MM.1S (cell line): ENCODE measurements around the gene NETO2.
"Not testable (repeated sequence)": the region's sequence is repeated elsewhere in the genome, so short reads cannot be mapped to it uniquely, and the experiment has no call there.

Experiments used
- DNase-seq: peaks from one replicate; pipeline ENCODE4 v3.0.0-alpha.2; 2015
- H2AFZ ChIP-seq: fragments of 300-600 bp; sonication (generic); 2 replicates; pipeline ENCODE4 v1.6.0; 2016; ENCODE audit warnings: antibody characterized with exemption, low read length
- H3F3A ChIP-seq: fragments of 300-600 bp; sonication (generic); 2 replicates; pipeline ENCODE4 v1.6.1; 2016; ENCODE audit warnings: mild to moderate bottlenecking, antibody characterized with exemption, low read length, moderate library complexity, mixed read lengths; ENCODE audit not compliant: insufficient read depth
- H3K27ac ChIP-seq: fragments of 300-600 bp; sonication (generic); 2 replicates; pipeline ENCODE4 v1.5.1; 2016; ENCODE audit warnings: mild to moderate bottlenecking, low read length
- H3K27me3 ChIP-seq: fragments of 300-600 bp; sonication (generic); replicated peaks from 2 replicates; pipeline ENCODE4 v1.6.0; 2016; ENCODE audit warnings: low read length; ENCODE audit not compliant: insufficient read depth
- H3K36me3 ChIP-seq: fragments of 300-600 bp; sonication (generic); replicated peaks from 2 replicates; pipeline ENCODE4 v1.6.1; 2016; ENCODE audit warnings: mild to moderate bottlenecking, low read length, mixed read lengths; ENCODE audit not compliant: insufficient read depth
- H3K4me1 ChIP-seq: fragments of 300-600 bp; sonication (generic); 2 replicates; pipeline ENCODE4 v1.6.1; 2016; ENCODE audit warnings: low read length, mixed read lengths
- H3K4me2 ChIP-seq: fragments of 300-600 bp; sonication (generic); 2 replicates; pipeline ENCODE4 v1.6.0; 2016; ENCODE audit warnings: low read depth, low read length
- H3K4me3 ChIP-seq: fragments of 300-600 bp; sonication (generic); 2 replicates; pipeline ENCODE4 v1.5.1; 2016; ENCODE audit warnings: low read length, mixed read lengths
- H3K79me2 ChIP-seq: fragments of 300-600 bp; sonication (generic); 2 replicates; pipeline ENCODE4 v1.6.1; 2016; ENCODE audit warnings: mixed run types, low read length, mixed read lengths
- H3K9ac ChIP-seq: fragments of 300-600 bp; sonication (generic); 2 replicates; pipeline ENCODE4 v1.6.1; 2016; ENCODE audit warnings: low read length, mixed read lengths
- H3K9me2 ChIP-seq: fragments of 300-600 bp; sonication (generic); replicated peaks from 2 replicates; pipeline ENCODE4 v1.6.1; 2016; ENCODE audit warnings: mild to moderate bottlenecking, low read length, mixed read lengths; ENCODE audit not compliant: insufficient read depth
- H3K9me3 ChIP-seq: fragments of 300-600 bp; sonication (generic); replicated peaks from 2 replicates; pipeline ENCODE4 v1.6.1; 2016; ENCODE audit warnings: mild to moderate bottlenecking, low read length, mixed read lengths; ENCODE audit not compliant: insufficient read depth
- H4K20me1 ChIP-seq: fragments of 300-600 bp; sonication (generic); 2 replicates; pipeline ENCODE4 v1.6.1; 2016; ENCODE audit warnings: mild to moderate bottlenecking, low read length, moderate library complexity, mixed read lengths; ENCODE audit not compliant: insufficient read depth
- EZH2 ChIP-seq: fragments of 300-600 bp; sonication (generic); optimal IDR thresholded peaks from 2 replicates; pipeline ENCODE3; 2017; ENCODE audit warnings: low read depth, mild to moderate bottlenecking, antibody characterized with exemption, low read length, mixed read lengths
- EZH2phosphoT487 ChIP-seq: fragments of 300-600 bp; sonication (generic); IDR thresholded peaks from 2 replicates; pipeline ENCODE4 v1.6.1; 2018; ENCODE audit warnings: antibody characterized with exemption, low read length
- TF ChIP-seq, protein P1 (sequence below): fragments of 300-600 bp; sonication (generic); IDR thresholded peaks from 2 replicates; pipeline ENCODE4 v1.5.1; 2016; ENCODE audit warnings: antibody characterized with exemption, low read length, mixed read lengths

Gene NETO2

DNA sequence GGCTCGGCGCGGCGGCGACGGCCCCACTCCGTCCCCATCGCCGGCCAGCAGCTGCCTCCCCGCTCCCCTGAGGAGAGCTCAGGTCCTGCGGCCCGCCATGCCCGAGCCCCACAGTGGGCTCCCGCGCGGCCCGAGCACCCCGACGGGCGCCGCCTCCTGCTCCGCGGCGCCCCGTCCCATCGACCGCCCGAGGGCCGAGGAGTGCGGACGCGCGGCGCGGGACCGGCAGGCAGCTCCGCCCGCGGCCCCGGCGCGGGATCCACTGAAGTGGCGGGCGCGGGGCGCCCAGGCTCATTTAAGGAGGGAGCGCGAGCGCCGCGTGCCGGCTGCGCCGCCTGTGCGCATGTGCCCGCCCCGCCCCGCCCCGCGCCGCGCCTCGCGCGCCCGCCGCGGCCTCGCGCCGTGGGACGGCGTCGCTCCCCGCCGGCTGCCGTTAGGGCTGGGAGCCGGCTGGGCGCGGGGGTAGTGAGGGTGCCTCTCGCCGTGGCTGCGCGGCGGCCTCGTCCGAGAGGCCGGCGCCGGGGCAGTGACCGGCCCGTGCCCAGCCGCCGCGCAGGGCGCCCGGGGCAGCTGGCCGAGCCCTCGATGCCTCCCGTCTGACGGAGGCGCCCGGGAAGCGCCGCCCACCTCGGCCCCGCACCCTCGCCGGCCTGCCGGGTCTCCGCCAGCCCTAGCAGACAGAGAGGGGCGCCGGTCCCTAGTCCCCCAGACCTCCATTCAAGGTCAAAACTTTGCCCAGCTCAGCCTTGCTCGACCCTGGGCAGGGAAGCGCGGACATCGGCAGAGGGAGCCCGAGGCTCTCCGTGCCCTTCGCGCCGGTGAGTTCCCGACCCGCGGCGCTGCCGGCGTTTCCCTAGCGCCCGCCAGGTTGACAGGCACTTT is at the start of gene NETO2:
Gene NETO2, minus strand, starts transcription at position 269 of the 882 bp plus-strand sequence. CDS start 333 bp downstream, outside the sequence.
- H2AFZ ChIP-seq, result peak within 1 kb of the TSS; percentile 84
- peak within 1 kb of the TSS; percentile 76 for H3K4me3 ChIP-seq
- peak within 1 kb of the TSS; percentile 40; the same call in 1 of the 2 replicates for H3K9ac ChIP-seq
- H3K27ac ChIP-seq, result no peak within 1 kb of the TSS
- DNase-seq, result peak; percentile 51
- H3F3A ChIP-seq, result peaks cover 9% of the 10 kb centered on the region
- no peaks in the 10 kb centered on the region for H4K20me1 ChIP-seq
- H3K9me3 ChIP-seq, result no peaks in the 10 kb centered on the region
- no peaks in the 10 kb centered on the region; the same call in 1 of the 2 replicates for H3K27me3 ChIP-seq
- TF ChIP-seq EZH2 (no peak), EZH2phosphoT487 (no peak)
- TF ChIP-seq, protein P1, sequence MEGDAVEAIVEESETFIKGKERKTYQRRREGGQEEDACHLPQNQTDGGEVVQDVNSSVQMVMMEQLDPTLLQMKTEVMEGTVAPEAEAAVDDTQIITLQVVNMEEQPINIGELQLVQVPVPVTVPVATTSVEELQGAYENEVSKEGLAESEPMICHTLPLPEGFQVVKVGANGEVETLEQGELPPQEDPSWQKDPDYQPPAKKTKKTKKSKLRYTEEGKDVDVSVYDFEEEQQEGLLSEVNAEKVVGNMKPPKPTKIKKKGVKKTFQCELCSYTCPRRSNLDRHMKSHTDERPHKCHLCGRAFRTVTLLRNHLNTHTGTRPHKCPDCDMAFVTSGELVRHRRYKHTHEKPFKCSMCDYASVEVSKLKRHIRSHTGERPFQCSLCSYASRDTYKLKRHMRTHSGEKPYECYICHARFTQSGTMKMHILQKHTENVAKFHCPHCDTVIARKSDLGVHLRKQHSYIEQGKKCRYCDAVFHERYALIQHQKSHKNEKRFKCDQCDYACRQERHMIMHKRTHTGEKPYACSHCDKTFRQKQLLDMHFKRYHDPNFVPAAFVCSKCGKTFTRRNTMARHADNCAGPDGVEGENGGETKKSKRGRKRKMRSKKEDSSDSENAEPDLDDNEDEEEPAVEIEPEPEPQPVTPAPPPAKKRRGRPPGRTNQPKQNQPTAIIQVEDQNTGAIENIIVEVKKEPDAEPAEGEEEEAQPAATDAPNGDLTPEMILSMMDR, result peak; percentile 38
- no peaks in the 10 kb centered on the region for H3K9me2 ChIP-seq
- peaks cover 11% of the 10 kb centered on the region; the same call in 1 of the 2 replicates for H3K79me2 ChIP-seq
- H3K36me3 ChIP-seq, result no peaks in the 10 kb centered on the region
- no peaks in the 10 kb centered on the region for H3K4me1 ChIP-seq
- peak within 1 kb of the TSS; percentile 84 for H3K4me2 ChIP-seq

GRCh38 chr16:47182318-47182717 is 38.6 kb upstream of the NETO2 start:
- no peak overlapping the region for H3K4me3 ChIP-seq
- no peaks in the 10 kb centered on the region for H3K9me3 ChIP-seq
- H3K27ac ChIP-seq, result no peak overlapping the region
- no peaks in the 10 kb centered on the region for H4K20me1 ChIP-seq
- TF ChIP-seq, protein P1, result no peak
- H3K9ac ChIP-seq, result no peak overlapping the region
- H3F3A ChIP-seq, result no peaks in the 10 kb centered on the region
- no peaks in the 10 kb centered on the region for H3K9me2 ChIP-seq
- H3K36me3 ChIP-seq, result no peaks in the 10 kb centered on the region
- no peaks in the 10 kb centered on the region for H3K4me1 ChIP-seq
- H2AFZ ChIP-seq, result no peak overlapping the region
- H3K4me2 ChIP-seq, result no peak overlapping the region
- H3K27me3 ChIP-seq, result no peaks in the 10 kb centered on the region
- no peak for DNase-seq
- H3K79me2 ChIP-seq, result no peaks in the 10 kb centered on the region

- not testable (repeated sequence) for H3K4me2 ChIP-seq, H3K4me1 ChIP-seq, H4K20me1 ChIP-seq, H3K9ac ChIP-seq, H3K36me3 ChIP-seq, H3F3A ChIP-seq, H2AFZ ChIP-seq, DNase-seq, H3K9me2 ChIP-seq, H3K4me3 ChIP-seq, H3K79me2 ChIP-seq, H3K27me3 ChIP-seq, H3K27ac ChIP-seq, H3K9me3 ChIP-seq
Observed at GRCh38 chr16:47181066-47181465, 37.3 kb upstream of the NETO2 start.

- H3K4me2 ChIP-seq, result no peak overlapping the region
- no peaks in the 10 kb centered on the region for H4K20me1 ChIP-seq
- H3K4me1 ChIP-seq, result no peaks in the 10 kb centered on the region
- no peak overlapping the region for H3K4me3 ChIP-seq
- no peaks in the 10 kb centered on the region for H3K9me2 ChIP-seq
- H3K27ac ChIP-seq, result no peak overlapping the region
- no peak overlapping the region for H3K9ac ChIP-seq
- no peaks in the 10 kb centered on the region for H3K27me3 ChIP-seq
- no peak for TF ChIP-seq EZH2phosphoT487
- no peak for TF ChIP-seq EZH2
- TF ChIP-seq, protein P1, result no peak
- no peak for DNase-seq
- no peaks in the 10 kb centered on the region for H3K79me2 ChIP-seq
- H3K9me3 ChIP-seq, result no peaks in the 10 kb centered on the region
- H2AFZ ChIP-seq, result no peak overlapping the region
- H3K36me3 ChIP-seq, result no peaks in the 10 kb centered on the region
- H3F3A ChIP-seq, result no peaks in the 10 kb centered on the region
Observed at GRCh38 chr16:47180073-47180472, 36.3 kb upstream of the NETO2 start.
